B cell (primary cell): ENCODE data around the gene GRB14.

ENCODE experiments used
- EZH2 ChIP-seq: IDR thresholded peaks from 2 replicates; pipeline ENCODE4 v1.6.1; 2012; ENCODE audit warnings: borderline replicate concordance, low read depth, mild to moderate bottlenecking, moderate library complexity, low read length; ENCODE audit not compliant: insufficient read depth, poor library complexity, severe bottlenecking
- TF ChIP-seq, protein P1 (sequence below): fragments of 200-600 bp; IDR thresholded peaks from one replicate; pipeline ENCODE4 v1.8.0; 2022; ENCODE audit warnings: antibody characterized with exemption, mild to moderate bottlenecking

- TF ChIP-seq, protein P1, sequence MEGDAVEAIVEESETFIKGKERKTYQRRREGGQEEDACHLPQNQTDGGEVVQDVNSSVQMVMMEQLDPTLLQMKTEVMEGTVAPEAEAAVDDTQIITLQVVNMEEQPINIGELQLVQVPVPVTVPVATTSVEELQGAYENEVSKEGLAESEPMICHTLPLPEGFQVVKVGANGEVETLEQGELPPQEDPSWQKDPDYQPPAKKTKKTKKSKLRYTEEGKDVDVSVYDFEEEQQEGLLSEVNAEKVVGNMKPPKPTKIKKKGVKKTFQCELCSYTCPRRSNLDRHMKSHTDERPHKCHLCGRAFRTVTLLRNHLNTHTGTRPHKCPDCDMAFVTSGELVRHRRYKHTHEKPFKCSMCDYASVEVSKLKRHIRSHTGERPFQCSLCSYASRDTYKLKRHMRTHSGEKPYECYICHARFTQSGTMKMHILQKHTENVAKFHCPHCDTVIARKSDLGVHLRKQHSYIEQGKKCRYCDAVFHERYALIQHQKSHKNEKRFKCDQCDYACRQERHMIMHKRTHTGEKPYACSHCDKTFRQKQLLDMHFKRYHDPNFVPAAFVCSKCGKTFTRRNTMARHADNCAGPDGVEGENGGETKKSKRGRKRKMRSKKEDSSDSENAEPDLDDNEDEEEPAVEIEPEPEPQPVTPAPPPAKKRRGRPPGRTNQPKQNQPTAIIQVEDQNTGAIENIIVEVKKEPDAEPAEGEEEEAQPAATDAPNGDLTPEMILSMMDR, result no peak
- no peak for TF ChIP-seq EZH2
These were observed 58.6 kb downstream of the GRB14 start for GRCh38 chr2:164562666-164563065.
